Activated T-cell treated with anti-CD3 and anti-CD28 coated beads for 4 hours (primary cell): ENCODE data around the gene EXOSC7.

Experiments
- DNase-seq: peaks from one replicate; pipeline ENCODE4 v3.0.0-alpha.2; 2020

EXOSC7 gene

DNA sequence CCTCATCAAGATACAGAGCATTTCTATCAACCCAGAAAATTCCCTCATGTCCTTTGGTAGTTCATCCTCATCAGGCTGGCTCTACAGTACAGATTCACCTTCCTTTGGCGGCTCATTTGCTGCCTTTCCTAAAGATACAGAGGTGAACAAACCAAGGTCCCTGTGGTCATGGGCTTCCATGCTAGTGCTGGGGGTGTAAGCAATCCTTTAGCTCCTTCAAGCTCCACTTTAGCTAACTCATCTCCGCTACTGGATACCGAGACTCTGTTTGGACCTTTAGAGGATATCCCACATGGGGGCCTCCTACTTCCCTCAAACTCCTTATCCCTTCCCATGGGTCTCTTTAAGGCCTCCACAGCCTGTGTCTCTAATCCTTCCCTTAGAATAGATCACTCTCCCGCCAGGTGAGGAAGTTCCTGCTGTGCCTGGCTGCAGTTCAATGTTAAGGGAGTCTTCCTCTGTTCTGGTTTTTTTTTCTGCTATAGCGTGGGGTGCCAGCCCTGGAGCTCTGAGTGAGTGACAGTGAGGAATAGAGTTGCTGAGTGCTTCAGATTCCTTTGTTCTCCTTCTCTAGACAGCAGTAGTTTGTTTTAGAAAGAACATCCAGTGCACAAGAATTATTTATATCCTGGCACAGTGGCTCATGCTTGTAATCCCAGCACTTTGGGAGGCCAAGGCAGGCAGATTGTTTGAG lies 80.7 kb downstream of the EXOSC7 start:
- DNase-seq, result no peak

DNA sequence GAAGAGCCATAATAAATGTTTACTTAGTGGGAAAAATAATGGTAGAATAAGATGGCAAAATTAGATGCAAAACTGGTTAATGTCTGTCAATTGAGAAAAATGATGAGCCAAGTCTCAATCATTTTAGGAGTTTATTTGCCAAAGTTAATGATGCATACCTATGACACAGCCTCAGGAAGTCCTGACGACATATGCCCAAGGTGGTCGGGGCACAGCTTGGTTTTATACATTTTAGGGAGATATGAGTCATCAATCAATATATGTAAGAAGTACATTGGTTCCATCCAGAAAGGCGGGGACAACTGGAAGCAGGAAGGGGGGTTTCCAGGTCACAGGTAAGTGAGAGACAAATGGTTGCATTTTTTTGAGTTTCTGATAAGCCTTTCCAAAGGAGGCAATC lies 81.5 kb downstream of the EXOSC7 start:
- DNase-seq, result no peak

DNA sequence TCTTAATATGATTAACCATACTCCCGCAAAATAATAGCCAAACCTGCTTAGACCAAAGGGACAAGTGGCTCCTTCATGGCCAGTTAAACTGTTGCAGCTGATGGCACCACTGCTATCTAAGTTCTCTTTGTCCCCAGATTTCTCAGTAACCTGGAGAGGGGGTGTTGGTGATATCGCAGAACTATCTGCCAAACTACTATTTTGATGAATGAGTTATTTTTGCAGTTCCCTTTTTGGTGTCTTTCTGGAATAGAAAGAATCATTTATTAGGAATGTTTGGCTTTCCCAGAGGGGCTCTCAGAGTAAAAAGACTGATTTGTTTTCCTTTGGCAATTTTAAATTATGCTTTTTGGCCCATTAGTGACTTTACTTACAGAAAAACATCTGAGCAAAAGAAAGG lies 83.1 kb downstream of the EXOSC7 start:
- DNase-seq, result no peak

DNA sequence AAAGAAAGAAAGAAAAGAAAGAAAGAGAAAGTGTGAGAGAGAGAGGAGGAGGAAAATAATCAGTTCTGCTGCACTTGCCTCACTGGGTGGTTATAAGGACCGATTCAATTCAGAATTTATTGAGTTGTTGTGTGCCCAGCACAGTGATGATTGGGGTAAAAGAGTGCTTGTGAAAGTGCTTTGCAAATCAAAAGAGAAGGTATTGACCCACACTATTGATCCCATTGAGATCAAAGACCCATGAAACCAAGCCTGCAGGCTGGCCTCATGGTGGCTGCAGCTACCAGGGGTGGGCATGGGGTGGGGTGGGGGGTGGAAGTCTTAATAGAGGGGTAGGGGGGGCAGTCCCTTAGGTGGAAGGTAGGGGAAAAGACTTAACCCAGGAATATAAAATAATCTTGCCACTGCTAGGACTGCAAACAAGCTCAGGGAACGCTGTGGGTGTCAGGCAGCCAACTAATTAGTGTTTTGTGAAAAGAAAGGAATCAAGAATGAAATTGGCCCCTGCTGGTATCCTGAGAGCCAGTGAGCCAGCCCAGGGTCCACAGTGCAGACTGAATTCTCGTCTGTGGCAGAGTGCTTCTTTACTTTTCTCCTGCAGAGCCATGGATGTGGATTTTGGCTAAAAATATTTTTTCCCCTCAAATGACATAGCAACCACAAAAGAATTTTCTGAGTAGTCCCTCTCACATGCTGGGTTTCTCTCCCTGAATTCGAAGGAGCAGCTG lies 84.3 kb downstream of the EXOSC7 start:
- no peak for DNase-seq
